D721Med (cell line): ENCODE data around the gene ASGR2.
"Not testable (repeated sequence)": the region's sequence is repeated elsewhere in the genome, so short reads cannot be mapped to it uniquely, and the experiment has no call there.

ENCODE experiments used
- DNase-seq: peaks from one replicate; pipeline ENCODE4 v3.0.0; 2011; ENCODE audit warnings: low spot score; ENCODE audit not compliant: insufficient read length
- FAIRE-seq: peaks from 2 replicates; lab custom pipeline; 2011; peaks lifted over from hg19 to GRCh38; lab: Jason Lieb, UNC
- TF ChIP-seq, protein P1 (sequence below): IDR thresholded peaks from 2 replicates; pipeline ENCODE4 v1.5.1; 2012; ENCODE audit warnings: mild to moderate bottlenecking, control low read depth; ENCODE audit not compliant: insufficient read depth; ENCODE audit errors: missing control alignments

ASGR2 gene

DNA sequence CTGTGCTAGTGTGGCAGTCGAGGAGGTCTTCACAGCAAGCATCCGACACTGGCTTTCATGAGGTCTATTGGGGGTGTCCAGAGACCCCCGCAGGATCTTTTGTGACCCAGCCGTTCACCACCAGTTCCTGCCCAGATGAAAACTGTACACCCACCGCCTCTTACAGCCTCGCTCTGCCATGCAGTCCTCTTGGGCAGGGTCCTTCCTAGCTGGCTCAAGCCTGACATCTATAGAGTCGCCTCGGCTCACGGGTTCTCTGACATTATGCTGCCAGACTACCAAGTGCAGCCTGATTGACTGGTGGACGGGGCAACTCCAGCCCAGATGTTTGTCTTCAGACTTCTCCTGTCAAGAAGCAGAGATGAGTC is 20.0 kb downstream of the ASGR2 start:
- TF ChIP-seq, protein P1, sequence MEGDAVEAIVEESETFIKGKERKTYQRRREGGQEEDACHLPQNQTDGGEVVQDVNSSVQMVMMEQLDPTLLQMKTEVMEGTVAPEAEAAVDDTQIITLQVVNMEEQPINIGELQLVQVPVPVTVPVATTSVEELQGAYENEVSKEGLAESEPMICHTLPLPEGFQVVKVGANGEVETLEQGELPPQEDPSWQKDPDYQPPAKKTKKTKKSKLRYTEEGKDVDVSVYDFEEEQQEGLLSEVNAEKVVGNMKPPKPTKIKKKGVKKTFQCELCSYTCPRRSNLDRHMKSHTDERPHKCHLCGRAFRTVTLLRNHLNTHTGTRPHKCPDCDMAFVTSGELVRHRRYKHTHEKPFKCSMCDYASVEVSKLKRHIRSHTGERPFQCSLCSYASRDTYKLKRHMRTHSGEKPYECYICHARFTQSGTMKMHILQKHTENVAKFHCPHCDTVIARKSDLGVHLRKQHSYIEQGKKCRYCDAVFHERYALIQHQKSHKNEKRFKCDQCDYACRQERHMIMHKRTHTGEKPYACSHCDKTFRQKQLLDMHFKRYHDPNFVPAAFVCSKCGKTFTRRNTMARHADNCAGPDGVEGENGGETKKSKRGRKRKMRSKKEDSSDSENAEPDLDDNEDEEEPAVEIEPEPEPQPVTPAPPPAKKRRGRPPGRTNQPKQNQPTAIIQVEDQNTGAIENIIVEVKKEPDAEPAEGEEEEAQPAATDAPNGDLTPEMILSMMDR = no peak
- FAIRE-seq = no peak
- DNase-seq = no peak

DNA sequence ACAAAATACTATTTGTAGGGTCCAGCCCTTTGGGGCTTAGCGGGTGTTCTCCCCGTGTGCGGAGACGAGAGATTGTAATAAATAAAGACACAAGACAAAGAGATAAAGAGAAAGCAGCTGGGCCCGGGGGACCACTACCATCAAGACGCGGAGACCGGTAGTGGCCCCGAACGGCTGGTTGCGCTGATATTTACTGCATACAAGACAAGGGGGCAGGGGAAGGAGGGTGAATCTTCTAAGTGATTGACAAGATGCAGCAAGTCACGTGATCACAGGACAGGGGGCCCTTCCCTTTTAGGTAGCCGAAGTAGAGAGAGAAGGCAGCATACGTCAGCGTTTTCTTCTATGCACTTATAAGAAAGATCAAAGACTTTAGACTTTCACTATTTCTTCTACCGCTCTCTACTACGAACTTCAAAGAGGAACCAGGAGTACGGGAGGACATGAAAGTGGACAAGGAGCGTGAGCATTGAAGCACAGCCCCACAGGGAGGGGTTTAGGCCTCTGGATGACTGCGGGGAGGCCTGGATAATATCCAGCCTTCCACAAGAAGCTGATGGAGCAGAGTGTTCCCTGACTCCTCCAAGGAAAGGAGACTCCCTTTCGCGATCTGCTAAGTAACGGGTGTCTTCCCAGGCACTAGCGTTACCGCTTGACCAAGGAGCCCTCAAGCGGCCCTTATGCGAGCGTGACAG is 23.2 kb downstream of the ASGR2 start:
- not testable (repeated sequence) for DNase-seq, FAIRE-seq

DNA sequence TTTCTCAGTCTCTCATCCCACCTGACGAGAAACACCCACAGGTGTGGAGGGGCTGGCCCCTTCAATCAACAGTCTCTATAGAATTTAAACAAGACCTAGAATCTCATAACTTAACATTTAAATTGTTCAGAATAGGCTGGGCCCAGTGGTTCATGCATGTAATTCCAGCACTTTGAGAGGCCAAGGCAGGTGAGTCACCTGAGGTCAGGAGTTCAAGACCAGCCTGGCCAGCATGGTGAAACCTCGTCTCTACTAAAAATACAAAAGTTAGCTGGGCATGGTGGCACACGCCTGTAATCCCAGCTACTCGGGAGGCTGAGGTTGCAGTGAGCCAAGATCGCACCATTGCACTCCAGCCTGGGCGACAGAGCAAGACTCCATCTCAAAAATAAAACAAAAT is 25.1 kb downstream of the ASGR2 start:
- DNase-seq, FAIRE-seq: not testable (repeated sequence)

DNA sequence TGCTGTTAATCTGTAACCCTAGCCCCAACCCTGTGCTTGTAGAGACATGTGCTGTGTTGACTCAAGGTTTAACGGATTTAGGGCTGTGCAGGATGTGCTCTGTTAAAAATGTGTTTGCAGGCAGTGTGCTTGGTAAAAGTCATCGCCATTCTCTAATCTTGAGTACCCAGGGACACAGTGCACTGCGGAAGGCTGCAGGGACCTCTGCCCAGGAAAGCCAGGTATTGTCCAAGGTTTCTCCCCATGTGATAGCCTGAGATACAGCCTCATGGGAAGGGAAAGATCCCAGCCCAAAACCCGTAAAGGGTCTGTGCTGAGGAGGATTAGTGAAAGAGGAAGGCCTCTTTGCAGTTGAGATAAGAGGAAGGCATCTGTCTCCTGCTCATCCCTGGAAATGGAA is 26.2 kb downstream of the ASGR2 start:
- not testable (repeated sequence) for FAIRE-seq, DNase-seq

DNA sequence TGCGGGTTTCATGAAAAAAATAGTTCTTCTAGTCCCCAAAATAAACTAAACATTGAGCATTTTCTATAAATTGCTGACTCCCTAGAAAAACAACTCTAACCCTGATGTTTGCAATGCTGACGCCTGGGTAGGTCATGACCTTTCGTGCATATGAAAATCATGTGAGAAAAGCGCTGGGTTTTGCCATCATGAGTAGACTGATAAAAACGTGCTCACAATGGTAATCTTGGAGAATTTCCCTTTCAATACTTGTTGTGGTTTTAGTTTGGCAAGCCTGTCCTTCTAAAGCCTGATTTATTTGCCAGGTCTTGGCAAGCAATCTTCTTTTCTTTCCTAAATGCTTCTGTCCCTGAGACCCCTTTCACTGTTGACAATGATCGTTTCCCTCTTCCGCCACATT is 30.5 kb downstream of the ASGR2 start:
- DNase-seq (no peak), FAIRE-seq (no peak)
- TF ChIP-seq, protein P1 = no peak

DNA sequence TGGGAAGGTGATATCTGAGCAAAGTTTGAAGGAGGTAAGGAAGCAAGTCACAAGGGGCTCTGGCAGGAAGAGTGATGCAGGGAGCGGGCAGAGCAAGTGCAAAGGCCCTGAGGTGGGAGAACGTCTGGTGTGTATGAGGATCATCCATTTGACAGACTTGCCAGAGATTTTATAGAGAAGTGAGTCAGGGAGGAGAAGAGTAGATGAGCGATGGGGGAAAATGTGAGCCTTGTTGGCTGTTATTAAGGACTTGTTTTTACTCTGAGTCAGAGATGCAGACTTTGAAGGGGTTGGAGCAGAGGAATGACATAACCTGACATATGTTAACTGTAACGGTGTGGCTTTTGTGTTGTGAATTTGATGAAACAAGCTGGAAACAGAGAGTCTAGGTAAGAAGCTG is 31.0 kb downstream of the ASGR2 start:
- no peak for FAIRE-seq
- TF ChIP-seq, protein P1 = no peak
- DNase-seq = no peak

DNA sequence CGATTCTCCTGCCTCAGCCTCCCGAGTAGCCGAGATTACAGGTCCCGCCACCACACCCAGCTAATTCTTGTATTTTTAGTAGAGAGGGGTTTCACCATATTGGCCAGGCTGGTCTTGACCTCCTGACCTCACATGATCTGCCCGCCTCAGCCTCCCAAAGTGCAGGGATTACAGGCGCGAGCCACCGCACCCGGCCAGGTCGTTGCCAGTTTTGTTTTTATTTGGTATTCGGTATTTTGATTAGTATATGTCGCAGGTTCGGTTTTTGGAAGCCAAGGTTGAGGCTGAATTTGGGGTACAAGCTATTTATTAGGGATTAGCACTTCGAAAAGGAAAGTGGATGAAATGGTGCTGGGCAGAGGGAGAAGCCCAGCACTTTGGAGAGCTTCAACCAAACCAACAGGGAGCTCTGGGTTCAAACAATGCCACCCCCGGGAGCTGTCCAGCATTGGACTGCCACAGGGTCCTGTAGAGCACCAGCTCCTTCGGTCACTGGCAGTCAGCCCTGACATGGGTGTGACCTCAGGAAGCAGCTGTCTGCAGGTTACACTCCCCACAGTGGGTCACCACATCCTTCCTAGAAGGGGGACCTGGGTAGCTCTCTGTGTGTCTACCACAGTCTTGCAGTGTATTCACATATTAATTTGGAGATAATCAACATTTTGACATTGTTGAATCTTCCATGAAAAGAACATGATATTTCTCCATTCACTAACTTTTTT is 33.1 kb downstream of the ASGR2 start:
- TF ChIP-seq, protein P1 = no peak
- FAIRE-seq = no peak
- DNase-seq = no peak

DNA sequence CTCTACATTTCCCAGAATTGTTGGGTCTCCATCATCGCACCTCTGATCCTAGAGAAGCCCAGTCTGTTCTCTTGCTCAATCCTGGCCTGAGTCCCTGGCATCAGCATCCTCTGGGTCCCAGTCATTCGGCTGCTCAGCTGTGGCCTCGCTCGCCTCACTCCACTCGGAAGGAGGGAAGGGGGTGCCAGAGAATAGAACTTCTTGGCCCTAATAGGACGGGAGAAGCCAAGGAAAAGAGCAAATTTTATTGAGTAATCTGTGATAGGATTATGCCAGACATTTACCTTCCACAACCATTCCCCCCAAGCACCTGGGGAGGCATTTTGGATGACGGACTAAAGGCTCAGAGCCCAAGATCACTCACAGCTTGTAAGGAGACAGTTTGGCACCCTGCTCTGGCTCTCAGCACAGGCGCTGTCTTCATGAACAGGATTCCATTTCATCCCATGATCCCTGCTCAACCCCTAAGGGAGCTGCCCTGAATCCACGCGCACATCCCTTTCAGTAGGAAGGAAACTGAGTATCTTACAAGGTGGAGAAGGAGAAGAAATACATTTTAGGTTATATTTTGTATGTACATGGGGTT is 34.1 kb downstream of the ASGR2 start:
- FAIRE-seq = no peak
- DNase-seq = no peak
- TF ChIP-seq, protein P1 = no peak
